Measurements from ENCODE around the gene GK. TPM values are rescaled to one million over a fixed set of nuclear protein-coding genes. Genes with fewer than 3 reads are reported as not detected.

The GK gene
- total and polyA plus RNA-seq, 2 of the 8 experiments (the other 6 are each of a cell fraction or from before 2014, with no cell fraction given): 2.9 to 11.2 TPM

GRCh38 chrX:30734782-30735181, 81.6 kb downstream of the GK start (continued):
- TF ChIP-seq RNF2 (IDR thresholded peaks at IDR 0.05; ENCODE audit: borderline replicate concordance, low read depth, low read length, missing control alignments, poor library complexity, severe bottlenecking) (no peak), ASH2L (IDR thresholded peaks at IDR 0.05; ENCODE audit: low read length) (no peak)

All from H1 (cell line).